H1 (cell line): ENCODE results near the gene C12orf75. TPM values are rescaled to one million over a fixed set of nuclear protein-coding genes. Genes with fewer than 3 reads are reported as not detected.
"Not testable (repeated sequence)": the region's sequence is repeated elsewhere in the genome, so short reads cannot be mapped to it uniquely, and the experiment has no call there.

Experiments
- CTCF ChIA-PET: fragments of 300-600 bp; sonication (Branson Sonifier 250); formaldehyde crosslinking; loops from one replicate; lab custom pipeline; 2021; ENCODE audit not compliant: partially characterized antibody; lab: Charles Lee
- POLR2A ChIA-PET: fragments of 300-600 bp; sonication (Branson Sonifier 250); formaldehyde crosslinking; loops from one replicate; lab custom pipeline; 2021; ENCODE audit warnings: inconsistent platforms; ENCODE audit not compliant: partially characterized antibody; lab: Charles Lee
- DNase-seq, 2 experiments: peaks; one replicate each; pipeline versions ENCODE4 v3.0.0 to v3.0.0-alpha.2; 2010 to 2022; ENCODE audit warnings: low spot score in 2 of 2, low read depth in 1 of 2, mixed read lengths in 1 of 2
- FAIRE-seq: peaks from 2 replicates; lab custom pipeline; 2011; peaks lifted over from hg19 to GRCh38; lab: Jason Lieb, UNC
- H2AFZ ChIP-seq: 2 replicates; pipeline ENCODE4 v1.8.1; 2012; ENCODE audit warnings: low read length, inconsistent platforms
- H2AK5ac ChIP-seq: 2 replicates; pipeline ENCODE4 v1.6.1; 2013; ENCODE audit warnings: low read depth, low read length
- H2BK120ac ChIP-seq: replicated peaks from 2 replicates; pipeline ENCODE3; 2013; ENCODE audit warnings: low read depth, low read length, inconsistent platforms
- H2BK12ac ChIP-seq: 2 replicates; pipeline ENCODE4 v1.6.1; 2013; ENCODE audit warnings: low read depth, low read length
- H2BK15ac ChIP-seq: 2 replicates; pipeline ENCODE4 v1.6.1; 2013; ENCODE audit warnings: low read length
- H2BK20ac ChIP-seq: 2 replicates; pipeline ENCODE4 v1.6.1; 2013; ENCODE audit warnings: low read length
- H2BK5ac ChIP-seq: 2 replicates; pipeline ENCODE4 v1.6.1; 2013; ENCODE audit warnings: low read depth, low read length
- H3K14ac ChIP-seq: 2 replicates; pipeline ENCODE4 v1.6.1; 2013; ENCODE audit warnings: inconsistent platforms; ENCODE audit not compliant: insufficient read length
- H3K18ac ChIP-seq: 2 replicates; pipeline ENCODE4 v1.6.1; 2013; ENCODE audit warnings: low read length; ENCODE audit errors: extremely low read depth
- H3K23ac ChIP-seq: 2 replicates; pipeline ENCODE4 v1.6.1; 2013; ENCODE audit warnings: inconsistent platforms; ENCODE audit not compliant: insufficient read length
- H3K23me2 ChIP-seq: 2 replicates; pipeline ENCODE4 v1.6.1; 2013; ENCODE audit warnings: low read depth, low read length
- H3K27ac ChIP-seq: 2 replicates; pipeline ENCODE4 v1.6.1; 2011; ENCODE audit warnings: low read depth, low read length, inconsistent platforms
- H3K27me3 ChIP-seq, 4 experiments: replicated peaks in 1 of 4; 1 replicate in 1 of 4; 2 replicates in 3 of 4; pipeline versions ENCODE4 v1.6.1 to v1.8.1; 2011 to 2013; ENCODE audit warnings: low read length in 3 of 4, mild to moderate bottlenecking in 3 of 4, inconsistent platforms in 2 of 4, mixed read lengths in 2 of 4, moderate library complexity in 1 of 4; ENCODE audit not compliant: control insufficient read depth in 3 of 4, insufficient read depth in 3 of 4; ENCODE audit errors: extremely low read depth in 1 of 4
- H3K36me3 ChIP-seq, 4 experiments: 2 replicates each; pipeline versions ENCODE4 v1.6.1 to v1.8.1; 2011 to 2013; ENCODE audit warnings: mild to moderate bottlenecking in 4 of 4, low read length in 3 of 4, moderate library complexity in 2 of 4, control low read depth in 1 of 4, inconsistent platforms in 1 of 4; ENCODE audit not compliant: insufficient read depth in 4 of 4, control insufficient read depth in 2 of 4
- H3K4ac ChIP-seq: replicated peaks from 2 replicates; pipeline ENCODE3; 2013; ENCODE audit warnings: low read length, low read depth, mixed read lengths, inconsistent platforms; ENCODE audit not compliant: insufficient read length
- H3K4me1 ChIP-seq, 4 experiments: replicated peaks in 1 of 4; 1 replicate in 1 of 4; 2 replicates in 3 of 4; pipeline versions ENCODE4 v1.6.1 to v1.8.1; 2011 to 2013; ENCODE audit warnings: low read length in 3 of 4, inconsistent platforms in 2 of 4, mixed read lengths in 1 of 4; ENCODE audit not compliant: insufficient read depth in 4 of 4, control insufficient read depth in 3 of 4
- H3K4me2 ChIP-seq, 2 experiments: 2 replicates each; pipeline versions ENCODE4 v1.6.1 to v1.8.1; 2011 to 2013; ENCODE audit warnings: low read depth in 2 of 2, low read length in 2 of 2, control low read depth in 1 of 2, inconsistent platforms in 1 of 2, mild to moderate bottlenecking in 1 of 2; ENCODE audit not compliant: insufficient read depth in 1 of 2
- H3K4me3 ChIP-seq, 4 experiments: fragments of 200-600, 300-600 bp in 1 of 4; sonication (generic), shearing (Covaris generic), sonication (Bioruptor Twin) in 1 of 4; 2 replicates each; pipeline versions ENCODE4 v1.5.1 to v1.8.1; 2011 to 2016; ENCODE audit warnings: low read length in 4 of 4, low read depth in 3 of 4, control low read depth in 2 of 4, inconsistent platforms in 2 of 4, mild to moderate bottlenecking in 2 of 4, mixed read lengths in 1 of 4, moderate library complexity in 1 of 4; ENCODE audit not compliant: insufficient read depth in 2 of 4; ENCODE audit errors: extremely low read depth in 1 of 4
- H3K56ac ChIP-seq: replicated peaks from 2 replicates; pipeline ENCODE3; 2013; ENCODE audit warnings: low read depth, mild to moderate bottlenecking, mixed read lengths, low read length, inconsistent platforms; ENCODE audit not compliant: insufficient read length
- H3K79me1 ChIP-seq: 2 replicates; pipeline ENCODE4 v1.6.1; 2013; ENCODE audit warnings: low read depth, low read length, control low read depth
- H3K79me2 ChIP-seq, 2 experiments: 2 replicates each; pipeline versions ENCODE4 v1.6.1 to v1.8.1; 2012 to 2013; ENCODE audit warnings: low read length in 2 of 2, mild to moderate bottlenecking in 2 of 2, inconsistent platforms in 1 of 2; ENCODE audit not compliant: insufficient read depth in 2 of 2, control insufficient read depth in 1 of 2
- H3K9ac ChIP-seq, 4 experiments: replicated peaks in 1 of 4; 1 replicate in 1 of 4; 2 replicates in 3 of 4; pipeline versions ENCODE4 v1.6.1 to v1.8.1; 2011 to 2013; ENCODE audit warnings: low read depth in 3 of 4, low read length in 3 of 4, control low read depth in 2 of 4, mild to moderate bottlenecking in 2 of 4, moderate library complexity in 2 of 4, inconsistent platforms in 1 of 4; ENCODE audit errors: extremely low read depth in 1 of 4
- H3K9me3 ChIP-seq, 2 experiments: 2 replicates each; pipeline versions ENCODE4 v1.6.1 to v1.8.1; 2012 to 2013; ENCODE audit warnings: mild to moderate bottlenecking in 2 of 2, moderate library complexity in 2 of 2, control low read depth in 1 of 2, inconsistent platforms in 1 of 2, low read depth in 1 of 2, low read length in 1 of 2, mixed read lengths in 1 of 2; ENCODE audit not compliant: insufficient read depth in 2 of 2
- H4K20me1 ChIP-seq, 2 experiments: replicated peaks in 1 of 2; 2 replicates each; pipeline versions ENCODE3 to v1.8.1; 2011 to 2013; ENCODE audit warnings: inconsistent platforms in 2 of 2, low read length in 2 of 2, mild to moderate bottlenecking in 1 of 2; ENCODE audit not compliant: insufficient read depth in 2 of 2, control insufficient read depth in 1 of 2
- H4K5ac ChIP-seq: 2 replicates; pipeline ENCODE4 v1.6.1; 2013; ENCODE audit warnings: low read length, low read depth, mixed read lengths, inconsistent platforms; ENCODE audit not compliant: insufficient read length
- H4K8ac ChIP-seq: 2 replicates; pipeline ENCODE4 v1.8.0; 2013; ENCODE audit warnings: mild to moderate bottlenecking, moderate library complexity, low read length, inconsistent platforms; ENCODE audit not compliant: insufficient read depth; ENCODE audit errors: extremely low read depth
- H4K91ac ChIP-seq: replicated peaks from 2 replicates; pipeline ENCODE3; 2013; ENCODE audit warnings: low read length, mixed read lengths, inconsistent platforms; ENCODE audit not compliant: insufficient read length
- WGBS, 2 experiments: shearing (Covaris generic) in 1 of 2; methylation state at CpG; one replicate each; pipeline versions ENCODE4 v1.1.6 to v1.1.7; 2013 to 2015; ENCODE audit warnings: low lambda C conversion rate in 2 of 2, mixed read lengths in 2 of 2, inconsistent platforms in 1 of 2, low coverage in 1 of 2, missing lambda C conversion rate in 1 of 2; ENCODE audit not compliant: insufficient replicate concordance in 2 of 2, insufficient coverage in 1 of 2, insufficient read length in 1 of 2; ENCODE audit errors: extremely low coverage in 1 of 2, missing lambda C conversion rate in 1 of 2; 5-methylcytosine and 5-hydroxymethylcytosine counted together
- polyA plus RNA-seq, 7 experiments: library from polyadenylated mRNA; depleted of rRNA in 3 of 7; stranded (reverse) in 5 of 7; unstranded in 2 of 7; fragments of >200 nt in 5 of 7; fragments of 200-250 nt in 2 of 7; gene quantifications; 1 replicate in 5 of 7; 2 replicates in 1 of 7; 4 replicates in 1 of 7; pipeline versions ENCODE4 v1.2.1 to v1.2.3, GENCODE V29; 2011 to 2013; ENCODE audit warnings: missing spikeins in 2 of 7, mixed read lengths in 2 of 7
- total RNA-seq: library from RNA; stranded (reverse); fragmentation: NEBNext Ultra II Directional; extraction: Animal tissue kit (Norgen Biotek cat#: 25700); gene quantifications from 2 replicates; pipeline ENCODE4 v1.2.1, GENCODE V29; 2021

Gene C12orf75
- total and polyA plus RNA-seq, 2 of the 8 experiments (the other 6 are each of a cell fraction or from before 2014, with no cell fraction given): 26.4 to 41.2 TPM

DNA sequence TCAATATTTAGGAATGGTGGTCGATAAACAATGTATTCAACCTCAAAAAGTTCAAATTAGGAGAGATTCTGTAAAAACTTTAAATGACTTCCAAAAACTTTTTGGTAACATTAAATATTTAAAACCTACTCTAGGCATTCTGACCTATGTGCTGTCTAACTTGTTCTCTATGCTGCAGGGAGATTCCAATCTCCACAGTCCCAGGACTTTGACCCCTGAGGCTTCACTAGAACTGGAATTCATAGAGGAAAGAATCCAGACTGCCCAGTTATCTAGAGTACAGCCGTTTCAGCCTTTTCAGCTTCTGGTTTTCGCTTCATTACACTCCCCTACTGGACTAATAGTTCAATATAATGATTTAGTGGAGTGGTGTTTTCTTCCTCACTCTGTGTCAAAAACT, 21.1 kb upstream of the C12orf75 start:
- H3K4ac ChIP-seq, H3K56ac ChIP-seq, H2AFZ ChIP-seq, H3K23ac ChIP-seq, H3K4me3 ChIP-seq, H4K8ac ChIP-seq, H3K23me2 ChIP-seq, H2BK120ac ChIP-seq, H4K5ac ChIP-seq, POLR2A ChIA-PET, H2BK5ac ChIP-seq, H3K27ac ChIP-seq, H2BK12ac ChIP-seq, H4K91ac ChIP-seq, H2BK20ac ChIP-seq, H3K4me2 ChIP-seq, FAIRE-seq, H4K20me1 ChIP-seq, H2AK5ac ChIP-seq, H3K4me1 ChIP-seq, H3K79me1 ChIP-seq, H3K79me2 ChIP-seq, H3K9ac ChIP-seq, DNase-seq, H2BK15ac ChIP-seq, H3K36me3 ChIP-seq, H3K18ac ChIP-seq, H3K14ac ChIP-seq, H3K27me3 ChIP-seq: not testable (repeated sequence)
- WGBS, 2 experiments: 63% methylated on average over 3 of the region's 3 CpGs; no CpG with 5 or more reads in 1 of the 2 experiments
- peaks cover 5 to 12% of the 10 kb centered on the region in 2 experiments; a peak in 2 of 4 replicates for H3K9me3 ChIP-seq
- CTCF ChIA-PET: interaction anchor here (0.7 to 1.2 kb wide), 2 partner anchors 41 to 55 kb away, joined by 3 read pairs; no protein-coding TSS in a partner anchor

DNA sequence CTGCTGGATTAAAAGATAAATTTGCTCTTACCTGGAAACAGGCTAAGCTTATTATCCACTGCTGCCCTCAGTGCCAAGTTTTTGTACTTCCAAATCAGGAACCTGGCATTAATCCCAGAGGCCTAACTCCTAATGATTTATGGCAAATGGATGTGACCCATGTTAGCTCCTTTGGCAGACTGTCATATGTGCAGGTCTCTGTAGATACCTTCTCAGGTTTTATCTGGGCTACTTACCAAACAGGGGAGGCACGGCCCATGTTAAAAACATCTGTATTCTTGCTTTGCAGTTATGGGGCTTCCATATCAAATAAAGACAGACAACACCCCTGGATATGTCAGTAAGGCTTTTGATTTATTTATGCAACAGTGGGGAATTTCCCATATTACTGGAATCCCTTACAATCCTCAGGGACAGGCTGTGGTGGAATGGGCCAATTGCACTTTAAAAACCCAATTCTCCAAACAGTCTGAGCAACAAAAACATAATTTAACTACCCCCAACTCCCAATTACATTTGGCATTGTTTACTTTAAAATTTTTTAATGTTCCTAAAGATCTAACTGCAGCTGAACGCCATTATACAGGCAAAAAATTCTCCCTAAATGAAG, 19.9 kb upstream of the C12orf75 start:
- CTCF ChIA-PET, H3K56ac ChIP-seq, H3K23ac ChIP-seq, H3K36me3 ChIP-seq, H3K27ac ChIP-seq, H2BK120ac ChIP-seq, H3K4me2 ChIP-seq, H3K14ac ChIP-seq, H3K79me2 ChIP-seq, H2BK15ac ChIP-seq, FAIRE-seq, H4K5ac ChIP-seq, H3K4ac ChIP-seq, H3K79me1 ChIP-seq, H2BK12ac ChIP-seq, H4K91ac ChIP-seq, H2AK5ac ChIP-seq, H4K8ac ChIP-seq, H3K4me3 ChIP-seq, H2BK20ac ChIP-seq, H4K20me1 ChIP-seq, H3K4me1 ChIP-seq, H3K18ac ChIP-seq, H3K9ac ChIP-seq, DNase-seq, H3K27me3 ChIP-seq, H3K23me2 ChIP-seq, H2BK5ac ChIP-seq, POLR2A ChIA-PET, H2AFZ ChIP-seq: not testable (repeated sequence)
- 85% methylated on average over 2 of the region's 2 CpGs; no CpG with 5 or more reads in 1 of the 2 experiments for WGBS, 2 experiments
- peaks cover 9 to 19% of the 10 kb centered on the region in 2 experiments; a peak in 2 of 4 replicates for H3K9me3 ChIP-seq
